ENCODE results near the gene SRC. TPM values are rescaled to one million over a fixed set of nuclear protein-coding genes. Genes with fewer than 3 reads are reported as not detected.

The SRC gene
- total RNA-seq, 1 donor = 17.8 TPM

- no peak for DNase-seq (ENCODE audit: low read depth in 2 of 3, low spot score in 2 of 3)
Measured at GRCh38 chr20:37420610-37421009, 74.7 kb downstream of the SRC start.

GRCh38 chr20:37421060-37421905, 75.3 kb downstream of the SRC start:
- no peak for DNase-seq (ENCODE audit: low read depth in 2 of 3, low spot score in 2 of 3)

- DNase-seq (ENCODE audit: low read depth in 2 of 3, low spot score in 2 of 3) = peak in 1 of 3 donors; percentile 27
Measured at GRCh38 chr20:37421988-37422387, 76.0 kb downstream of the SRC start.

GRCh38 chr20:37422791-37423286, 76.9 kb downstream of the SRC start:
- DNase-seq (ENCODE audit: low read depth in 2 of 3, low spot score in 2 of 3) = no peak

- DNase-seq (ENCODE audit: low read depth in 2 of 3, low spot score in 2 of 3) = no peak
Measured at GRCh38 chr20:37423545-37423944, 77.6 kb downstream of the SRC start.

GRCh38 chr20:37424062-37424851, 78.3 kb downstream of the SRC start:
- DNase-seq (ENCODE audit: low read depth in 2 of 3, low spot score in 2 of 3) = no peak

GRCh38 chr20:37425103-37425625, 79.2 kb downstream of the SRC start:
- DNase-seq (ENCODE audit: low read depth in 2 of 3, low spot score in 2 of 3) = no peak

GRCh38 chr20:37426106-37426505, 80.2 kb downstream of the SRC start:
- no peak for DNase-seq (ENCODE audit: low read depth in 2 of 3, low spot score in 2 of 3)

- no peak for DNase-seq (ENCODE audit: low read depth in 2 of 3, low spot score in 2 of 3)
Measured at GRCh38 chr20:37426978-37427377, 81.0 kb downstream of the SRC start.

GRCh38 chr20:37430044-37430443, 84.1 kb downstream of the SRC start:
- DNase-seq (ENCODE audit: low read depth in 2 of 3, low spot score in 2 of 3) = no peak

GRCh38 chr20:37430778-37431460, 85.0 kb downstream of the SRC start:
- no peak for DNase-seq (ENCODE audit: low read depth in 2 of 3, low spot score in 2 of 3)

- DNase-seq (ENCODE audit: low read depth in 2 of 3, low spot score in 2 of 3) = no peak
Measured at GRCh38 chr20:37431786-37432185, 85.8 kb downstream of the SRC start.

- no peak for DNase-seq (ENCODE audit: low read depth in 2 of 3, low spot score in 2 of 3)
Measured at GRCh38 chr20:37432606-37433005, 86.7 kb downstream of the SRC start.

- DNase-seq (ENCODE audit: low read depth in 2 of 3, low spot score in 2 of 3) = no peak
Measured at GRCh38 chr20:37435607-37436006, 89.7 kb downstream of the SRC start.

- DNase-seq (ENCODE audit: low read depth in 2 of 3, low spot score in 2 of 3) = no peak
Measured at GRCh38 chr20:37436527-37437186, 90.7 kb downstream of the SRC start.

- no peak for DNase-seq (ENCODE audit: low read depth in 2 of 3, low spot score in 2 of 3)
Measured at GRCh38 chr20:37437676-37438075, 91.7 kb downstream of the SRC start.

GRCh38 chr20:37438464-37439222, 92.7 kb downstream of the SRC start:
- no peak for DNase-seq (ENCODE audit: low read depth in 2 of 3, low spot score in 2 of 3)

GRCh38 chr20:37439223-37439933, 93.4 kb downstream of the SRC start:
- no peak for DNase-seq (ENCODE audit: low read depth in 2 of 3, low spot score in 2 of 3)

- no peak for DNase-seq (ENCODE audit: low read depth in 2 of 3, low spot score in 2 of 3)
Measured at GRCh38 chr20:37441023-37441422, 95.1 kb downstream of the SRC start.
